GM19438 (cell line): ENCODE results near the gene ABHD11.

Source experiments
- ATAC-seq: cut with Tn5 transposase; IDR thresholded peaks from one replicate; pipeline ENCODE4 v1.9.1; 2021; ENCODE audit warnings: low read depth; ENCODE audit not compliant: unreplicated experiment

ABHD11 gene

GRCh38 chr7:73702665-73703064 lies 35.9 kb downstream of the ABHD11 start:
- ATAC-seq: no peak

- no peak for ATAC-seq
Observed at GRCh38 chr7:73702226-73702625, 36.4 kb downstream of the ABHD11 start.

- ATAC-seq: no peak
Observed at GRCh38 chr7:73701357-73701995, 37.1 kb downstream of the ABHD11 start.

GRCh38 chr7:73700581-73701134 lies 37.9 kb downstream of the ABHD11 start:
- ATAC-seq: no peak

- no peak for ATAC-seq
Observed at GRCh38 chr7:73700069-73700423, 38.6 kb downstream of the ABHD11 start.

- no peak for ATAC-seq
Observed at GRCh38 chr7:73699370-73700068, 39.1 kb downstream of the ABHD11 start.

- ATAC-seq: no peak
Observed at GRCh38 chr7:73698410-73698809, 40.2 kb downstream of the ABHD11 start.

GRCh38 chr7:73696372-73696771 lies 42.2 kb downstream of the ABHD11 start:
- ATAC-seq: no peak

- no peak for ATAC-seq
Observed at GRCh38 chr7:73690646-73691045, 48.0 kb downstream of the ABHD11 start.

GRCh38 chr7:73688288-73688687 lies 50.3 kb downstream of the ABHD11 start:
- ATAC-seq: no peak
